HG02852 (cell line): ENCODE data around the gene CERT1.

ENCODE experiments used
- ATAC-seq: cut with Tn5 transposase; IDR thresholded peaks from one replicate; pipeline ENCODE4 v1.9.1; 2021; ENCODE audit warnings: mild to moderate bottlenecking, moderate library complexity; ENCODE audit not compliant: unreplicated experiment

Gene CERT1

GRCh38 chr5:75481024-75481423 is 30.4 kb downstream of the CERT1 start:
- ATAC-seq = no peak

- no peak for ATAC-seq
Measured at GRCh38 chr5:75475364-75475763, 36.1 kb downstream of the CERT1 start.

DNA sequence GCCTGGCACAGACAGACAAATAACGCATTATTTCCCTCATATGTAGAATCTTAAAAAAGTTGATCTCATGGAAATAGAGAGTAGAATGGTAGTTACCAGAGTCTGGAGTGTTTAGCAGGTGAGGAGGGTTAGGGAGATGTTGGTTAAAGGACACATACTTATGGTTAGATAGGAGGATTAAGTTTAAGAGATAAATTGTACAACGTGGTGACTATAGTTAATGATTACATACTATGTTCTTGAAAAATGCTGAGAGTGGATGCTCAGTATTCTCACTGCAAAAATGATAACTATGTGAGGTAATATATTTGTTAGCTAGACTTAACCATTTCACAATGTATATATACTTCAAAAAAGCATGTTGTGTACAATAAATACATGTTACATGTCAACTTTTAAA is 38.0 kb downstream of the CERT1 start:
- ATAC-seq = no peak

DNA sequence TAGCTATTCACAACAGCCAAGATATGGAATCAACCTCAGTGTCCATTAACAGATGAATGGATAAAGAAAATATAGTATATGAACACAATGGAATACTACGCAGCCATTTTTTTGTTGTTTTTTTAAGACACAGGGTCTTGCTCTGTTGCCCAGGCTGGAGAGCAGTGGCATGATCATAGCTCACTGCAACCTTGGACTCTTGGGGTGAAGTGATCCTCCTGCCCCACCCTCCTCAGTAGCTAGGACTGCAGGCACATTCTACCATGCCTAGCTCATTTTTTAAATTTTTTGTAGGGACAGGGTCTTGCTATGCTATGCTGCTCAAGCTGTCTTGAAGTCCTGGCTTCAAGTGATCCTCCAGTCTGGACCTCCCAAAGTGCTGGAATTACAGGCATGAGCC is 38.5 kb downstream of the CERT1 start:
- ATAC-seq = no peak

DNA sequence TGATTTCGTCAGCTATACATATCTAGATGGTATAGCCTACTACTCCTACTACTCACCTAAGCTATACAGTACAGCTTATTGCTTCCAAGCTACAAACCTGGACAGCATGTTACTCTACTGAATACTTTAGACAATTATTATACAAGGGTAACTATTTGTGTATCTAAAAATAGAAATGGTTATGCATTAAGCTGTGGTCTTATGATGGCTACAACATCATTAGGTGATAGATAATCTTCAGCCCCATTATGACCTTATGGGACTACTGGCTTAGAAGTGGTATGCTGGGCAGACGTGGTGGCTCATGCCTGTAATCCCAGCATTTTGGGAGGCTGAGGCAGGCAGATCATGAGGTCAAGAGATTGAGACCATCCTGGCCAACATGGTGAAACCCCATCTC is 40.2 kb downstream of the CERT1 start:
- ATAC-seq = no peak

GRCh38 chr5:75469017-75469416 is 42.4 kb downstream of the CERT1 start:
- ATAC-seq = no peak

DNA sequence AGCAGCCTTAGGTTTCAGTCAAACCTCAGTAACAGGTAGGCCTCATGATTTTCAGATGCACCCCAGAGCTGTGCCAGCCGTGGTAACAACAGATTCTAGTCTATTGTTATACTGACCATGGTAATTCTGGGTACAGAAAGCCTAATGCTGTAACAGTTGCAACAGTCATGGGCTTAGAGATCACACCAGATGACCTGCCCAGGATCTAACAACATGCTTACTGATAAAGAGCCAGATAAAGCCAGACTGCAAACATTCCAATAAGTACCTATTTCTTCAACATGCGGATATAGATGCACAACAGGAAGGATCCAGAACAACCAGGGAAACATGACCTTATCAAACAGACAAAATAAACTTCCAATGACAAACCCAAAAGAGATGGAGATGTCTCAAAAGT is 42.8 kb downstream of the CERT1 start:
- no peak for ATAC-seq

GRCh38 chr5:75466006-75466716 is 45.3 kb downstream of the CERT1 start:
- ATAC-seq = no peak

GRCh38 chr5:75465480-75465879 is 45.9 kb downstream of the CERT1 start:
- no peak for ATAC-seq

GRCh38 chr5:75463726-75464125 is 47.7 kb downstream of the CERT1 start:
- ATAC-seq = no peak

GRCh38 chr5:75461679-75462078 is 49.8 kb downstream of the CERT1 start:
- ATAC-seq = no peak

DNA sequence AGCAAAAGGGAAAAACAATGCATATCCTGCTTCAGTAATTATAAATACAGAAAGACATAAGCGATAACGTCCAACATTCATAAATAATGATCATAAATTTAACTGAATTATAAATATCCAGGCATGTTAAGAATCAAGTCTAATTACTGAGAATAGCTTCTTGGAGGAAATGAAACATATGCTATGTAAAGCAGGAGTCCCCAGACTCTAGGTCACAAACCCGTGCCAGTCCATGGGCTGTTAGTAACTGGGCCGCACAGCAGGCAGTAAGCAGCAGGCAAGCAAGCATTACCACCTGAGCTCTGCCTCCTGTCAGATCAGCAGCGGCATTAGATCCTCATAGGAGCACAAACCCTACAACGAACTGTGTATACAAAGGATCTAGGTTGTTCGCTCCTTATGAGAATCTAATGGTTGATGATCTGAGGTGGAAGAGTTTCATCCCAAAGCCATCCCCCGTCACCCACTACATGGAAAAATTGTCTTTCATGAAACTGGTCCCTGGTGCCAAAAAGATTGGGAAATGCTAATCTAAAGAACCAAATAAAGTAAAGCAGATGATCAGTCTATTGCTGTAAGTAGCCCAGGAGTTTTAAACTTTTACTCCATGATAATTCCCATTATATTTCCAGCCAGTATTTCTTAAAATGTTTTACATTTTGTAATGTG is 50.4 kb downstream of the CERT1 start:
- ATAC-seq = peak; percentile 77

DNA sequence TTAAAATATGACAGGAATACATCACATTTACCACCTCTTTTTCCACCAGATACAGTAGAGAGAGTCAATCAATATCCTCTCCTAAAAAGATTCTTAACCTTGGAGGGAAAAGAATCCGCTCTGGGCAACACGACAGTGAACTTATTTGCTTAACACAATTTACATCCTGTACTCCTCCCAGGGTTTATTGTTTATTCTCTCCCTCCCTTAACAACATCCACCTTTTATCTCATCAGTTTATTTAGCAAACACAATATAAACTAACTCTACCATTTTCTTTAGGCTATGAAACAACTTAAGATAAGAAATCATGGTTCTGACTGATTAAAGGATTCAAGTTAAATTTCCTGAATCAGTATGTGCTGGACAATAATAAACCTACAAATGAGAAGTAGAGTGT is 50.9 kb downstream of the CERT1 start:
- ATAC-seq = no peak

DNA sequence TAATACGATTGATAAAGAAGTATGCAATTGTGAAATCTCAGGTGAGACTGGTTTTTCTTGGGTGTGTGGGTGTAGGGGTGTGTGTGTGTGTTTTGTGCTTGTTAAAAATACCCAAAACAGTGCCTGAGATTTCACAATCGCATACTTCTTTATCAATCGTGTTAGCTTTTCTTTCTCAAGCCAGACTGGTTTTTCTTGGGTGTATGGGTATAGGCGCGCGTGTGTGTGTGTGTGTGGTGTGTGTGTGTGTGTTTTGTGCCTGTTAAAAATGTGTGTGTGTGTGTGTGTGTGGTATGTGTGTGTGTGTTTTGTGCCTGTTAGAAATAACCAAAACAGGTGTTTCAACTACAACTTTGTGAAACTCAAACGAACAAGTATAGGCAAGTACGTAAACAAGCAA is 53.7 kb downstream of the CERT1 start:
- no peak for ATAC-seq

DNA sequence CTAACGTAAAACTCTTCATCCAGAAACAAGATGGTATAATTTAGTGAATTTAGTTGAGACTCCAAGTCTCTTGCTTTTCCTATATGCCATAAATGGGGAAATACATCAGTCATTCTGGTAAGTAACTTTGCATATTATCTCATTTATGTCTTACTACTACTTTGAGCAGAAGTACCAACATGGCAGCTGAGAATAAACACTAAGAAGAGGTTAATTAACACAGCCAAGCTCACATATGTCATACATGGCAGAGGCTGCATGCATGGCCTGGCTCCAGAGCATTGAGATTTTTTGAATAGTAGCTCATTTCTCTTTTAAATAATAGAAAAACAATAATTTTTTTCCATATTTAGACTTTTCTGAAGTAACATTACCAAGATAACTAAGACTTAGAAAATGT is 54.3 kb downstream of the CERT1 start:
- no peak for ATAC-seq

DNA sequence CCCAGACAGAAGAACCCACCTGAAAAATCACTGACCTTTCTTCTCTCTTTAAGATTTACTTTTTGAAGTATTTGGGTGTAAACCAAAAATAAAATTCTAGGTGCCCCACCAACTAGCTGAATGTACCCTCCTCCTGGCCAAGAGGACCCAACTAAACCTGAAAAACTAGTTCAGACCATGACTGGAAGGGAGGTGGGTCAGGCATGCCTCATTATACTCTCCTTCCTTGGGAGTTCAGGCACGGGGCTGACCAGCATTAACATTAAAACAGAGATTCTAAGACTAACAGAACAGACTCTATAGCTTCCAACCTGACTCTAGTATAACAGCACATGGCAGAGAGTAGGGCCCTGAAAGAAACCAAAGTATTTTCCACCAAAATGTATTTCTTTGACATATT is 61.4 kb downstream of the CERT1 start:
- no peak for ATAC-seq

- ATAC-seq = no peak
Measured at GRCh38 chr5:75446068-75446467, 65.4 kb downstream of the CERT1 start.

DNA sequence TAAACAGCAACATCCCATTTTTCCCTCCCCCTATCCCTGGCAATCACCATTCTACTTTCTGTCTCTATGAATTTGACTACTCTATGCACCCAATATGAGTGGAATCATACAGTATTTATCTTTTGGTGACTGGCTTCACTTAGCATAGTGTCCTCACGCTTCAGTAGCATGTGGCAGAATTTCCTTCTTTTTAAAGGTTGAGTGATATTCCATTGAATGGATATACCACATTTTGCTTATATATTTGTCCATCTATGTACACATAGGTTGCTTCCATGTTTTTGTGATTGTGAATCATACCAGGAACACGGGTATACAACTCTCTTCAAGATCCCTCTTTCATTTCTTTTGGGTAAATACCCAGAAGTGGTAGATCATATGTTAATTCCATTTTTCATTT is 69.9 kb downstream of the CERT1 start:
- ATAC-seq = no peak

GRCh38 chr5:75439276-75439675 is 72.2 kb downstream of the CERT1 start:
- ATAC-seq = no peak

- no peak for ATAC-seq
Measured at GRCh38 chr5:75438722-75439121, 72.7 kb downstream of the CERT1 start.

DNA sequence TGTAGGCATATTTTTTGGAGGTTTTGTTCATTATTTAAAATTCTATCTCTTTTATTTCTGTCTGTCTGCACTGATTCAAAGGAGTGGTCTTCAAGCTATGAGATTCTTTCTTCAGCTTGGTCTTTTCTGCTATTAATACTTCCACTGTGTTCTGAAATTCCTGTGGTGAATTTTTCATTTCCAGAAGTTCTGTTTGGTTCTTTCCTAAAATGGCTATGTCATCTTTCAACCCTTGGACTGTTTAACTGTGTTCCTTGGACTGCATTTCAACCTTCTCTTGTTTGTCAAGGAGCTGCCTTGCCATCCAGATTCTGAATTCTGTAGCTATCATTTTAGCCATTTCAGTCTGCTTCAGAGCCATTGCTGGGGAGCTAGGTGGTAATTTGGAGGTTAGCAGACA is 76.3 kb downstream of the CERT1 start:
- no peak for ATAC-seq

GRCh38 chr5:75433814-75434506 is 77.5 kb downstream of the CERT1 start:
- no peak for ATAC-seq
